Stimulated activated CD8-positive, alpha-beta memory T cell treated with anti-CD3 and anti-CD28 coated beads, Interleukin-12 subunit alpha, Interleukin-12 subunit beta, amount 100 ng/mL, for 24 hours (primary cell): ENCODE measurements around the gene TLR1.
"Not testable (repeated sequence)": the region's sequence is repeated elsewhere in the genome, so short reads cannot be mapped to it uniquely, and the experiment has no call there.

Experiments used
- DNase-seq: peaks from one replicate; pipeline ENCODE4 v3.0.0-alpha.2; 2020; ENCODE audit errors: extremely low read depth

Gene TLR1

DNA sequence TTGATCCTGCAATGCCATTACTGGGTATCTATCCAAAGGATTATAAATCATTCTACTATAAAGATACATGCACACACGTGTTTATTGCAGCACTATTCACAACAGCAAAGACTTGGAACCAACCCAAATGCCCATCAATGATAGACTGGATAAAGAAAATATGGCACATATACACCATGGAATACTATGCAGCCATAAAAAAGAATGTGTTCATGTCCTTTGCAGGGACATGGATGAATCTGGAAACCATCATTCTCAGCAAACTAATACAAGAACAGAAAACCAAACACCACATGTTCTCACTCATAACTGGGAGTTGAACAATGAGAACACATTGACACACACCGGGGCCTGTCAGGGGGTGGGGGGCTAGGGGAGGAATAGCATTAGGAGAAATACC, 26.7 kb downstream of the TLR1 start:
- DNase-seq = not testable (repeated sequence)

DNA sequence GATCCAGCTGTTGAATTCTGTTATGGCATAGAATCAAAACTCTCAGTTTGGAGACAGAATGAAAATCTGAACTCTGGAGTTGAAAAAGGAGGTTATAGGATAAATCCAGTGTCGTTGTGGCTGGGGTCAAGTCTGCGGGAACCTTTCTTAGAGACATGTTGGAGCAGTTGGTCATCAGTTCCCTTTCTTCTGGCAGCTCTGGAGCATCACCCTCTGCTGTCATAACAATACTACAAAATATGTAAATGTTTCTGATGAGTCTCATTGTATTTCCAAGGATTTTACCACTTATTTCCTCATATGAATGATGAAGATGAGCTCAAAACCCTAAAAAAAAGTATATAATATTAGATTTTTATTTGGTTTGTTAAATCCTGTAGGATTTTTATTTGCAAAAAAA, 29.3 kb downstream of the TLR1 start:
- DNase-seq = no peak

DNA sequence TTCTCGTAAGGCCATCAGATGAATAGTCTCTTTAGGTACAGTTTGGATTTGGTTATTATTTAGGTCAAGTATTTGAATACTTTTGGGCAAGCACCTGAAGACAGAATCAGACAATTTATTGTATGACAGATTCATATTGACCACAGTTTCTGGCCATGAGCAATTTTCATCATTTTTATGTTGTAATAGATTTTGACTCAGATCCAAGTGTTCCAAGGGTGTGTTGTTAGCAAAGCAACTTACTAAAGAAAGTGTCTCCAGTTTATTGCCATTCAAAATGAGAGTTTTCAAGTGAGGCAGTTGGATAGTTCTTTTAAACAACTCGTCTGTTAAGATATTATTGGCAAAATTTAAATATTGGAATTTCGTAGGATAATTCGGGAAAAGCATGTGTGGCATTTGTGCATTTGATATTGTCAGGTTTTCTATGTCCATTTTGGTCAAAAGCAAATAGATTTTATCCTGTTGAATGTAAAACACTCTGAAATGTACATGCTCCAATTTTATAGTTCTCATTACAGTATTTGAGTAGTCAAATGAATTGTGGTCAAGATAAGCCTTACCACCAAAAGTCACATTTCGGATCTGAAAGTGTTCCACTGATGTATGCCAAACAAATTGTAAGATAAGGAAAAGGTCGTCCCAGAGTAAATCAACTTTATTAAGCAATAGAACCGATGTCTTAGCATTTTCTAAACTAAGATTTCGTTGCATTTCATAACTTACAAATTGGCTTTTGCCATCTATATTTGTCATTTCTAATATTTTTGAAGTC, 30.2 kb downstream of the TLR1 start:
- DNase-seq = no peak

DNA sequence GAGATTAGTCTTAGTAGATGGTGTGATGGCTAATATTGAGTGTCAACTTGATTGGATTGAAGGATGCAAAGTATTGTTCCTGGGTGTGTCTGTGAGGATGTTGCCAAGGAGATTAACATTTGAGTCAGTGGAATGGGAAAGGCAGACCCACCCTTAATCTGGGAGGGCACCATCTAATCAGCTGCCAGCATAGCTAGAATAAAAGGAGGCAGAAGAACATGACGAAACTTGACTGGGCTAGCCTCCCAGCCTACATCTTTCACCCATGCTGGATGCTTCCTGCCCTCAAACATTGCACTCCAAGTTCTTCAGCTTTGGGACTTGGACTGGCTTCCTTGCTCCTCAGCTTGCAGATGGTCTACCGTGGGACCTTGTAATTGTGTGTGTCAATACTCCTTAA, 34.3 kb downstream of the TLR1 start:
- not testable (repeated sequence) for DNase-seq

DNA sequence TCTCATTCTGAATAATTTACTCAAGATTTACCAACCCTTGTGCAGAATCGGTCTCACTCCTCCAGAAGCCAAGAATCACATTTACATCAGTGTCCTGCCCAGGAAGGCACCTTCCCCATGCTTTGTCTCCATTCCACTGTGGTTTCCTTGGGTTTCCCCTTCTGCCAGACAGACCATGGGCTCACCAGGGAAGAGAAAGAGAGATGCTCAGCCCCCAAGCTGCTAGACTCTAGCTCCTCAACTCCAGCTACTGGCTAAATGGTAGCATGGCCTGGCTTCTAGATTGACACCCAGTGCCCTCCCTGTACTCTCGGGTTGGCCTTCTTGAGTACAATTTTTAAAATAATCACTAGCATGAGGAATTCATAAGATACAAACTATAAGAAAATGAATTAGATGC, 34.7 kb downstream of the TLR1 start:
- DNase-seq = no peak

DNA sequence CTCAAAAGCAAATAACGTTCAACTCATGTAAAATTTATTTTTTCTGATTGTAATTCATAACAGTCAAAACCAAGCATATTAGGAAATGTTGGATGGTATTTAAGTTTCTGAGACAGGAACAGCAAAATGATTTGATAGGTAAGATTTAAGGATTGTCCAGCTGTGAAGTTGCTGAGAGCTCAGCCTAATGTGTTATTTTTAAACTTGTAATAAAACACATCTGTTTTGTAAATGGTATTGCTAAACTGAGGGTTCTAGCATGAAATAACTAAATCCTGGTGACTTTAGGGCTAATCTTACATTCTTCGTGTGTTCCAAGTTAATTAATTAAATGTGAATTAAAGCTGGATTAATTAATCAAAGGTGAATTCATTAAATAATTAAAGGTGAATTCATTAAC, 35.1 kb downstream of the TLR1 start:
- no peak for DNase-seq

DNA sequence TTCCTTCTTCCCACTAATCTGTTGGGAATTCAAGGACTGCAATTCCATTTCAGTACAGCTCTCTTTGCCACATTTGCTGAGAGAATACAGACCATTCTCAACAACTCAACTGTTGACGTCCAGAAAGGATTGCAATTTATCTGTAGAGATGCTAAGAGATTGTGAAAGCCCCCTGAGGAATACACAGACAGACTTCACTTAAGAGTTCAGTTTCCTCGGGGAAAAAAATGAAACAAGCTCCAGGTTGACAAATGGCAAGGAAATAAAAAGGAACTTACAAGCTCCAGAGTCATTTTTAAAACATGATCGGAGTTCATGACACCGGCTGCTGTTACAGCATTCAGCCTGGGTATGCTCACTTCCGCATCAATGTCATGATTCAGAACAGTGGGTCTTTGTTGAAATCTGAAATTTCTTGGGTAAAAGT, 35.6 kb downstream of the TLR1 start:
- no peak for DNase-seq

DNA sequence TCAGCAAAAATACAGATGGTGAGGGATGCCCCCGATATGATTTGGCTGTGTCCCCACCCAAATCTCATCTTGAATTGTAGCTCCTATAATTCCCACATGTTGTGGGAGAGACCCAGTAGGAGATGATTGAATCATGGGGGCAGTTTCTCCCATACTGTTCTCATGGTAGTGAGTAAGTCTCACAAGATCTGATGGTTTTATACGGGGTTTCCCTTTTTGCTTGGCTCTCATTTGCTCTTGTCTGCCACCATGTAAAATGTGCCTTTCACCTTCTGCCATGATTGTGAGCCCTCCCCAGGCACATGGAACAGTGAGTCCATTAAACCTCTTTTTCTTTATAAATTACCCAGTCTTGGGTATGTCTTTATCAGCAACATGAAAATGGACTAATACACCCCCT, 37.7 kb downstream of the TLR1 start:
- not testable (repeated sequence) for DNase-seq

DNA sequence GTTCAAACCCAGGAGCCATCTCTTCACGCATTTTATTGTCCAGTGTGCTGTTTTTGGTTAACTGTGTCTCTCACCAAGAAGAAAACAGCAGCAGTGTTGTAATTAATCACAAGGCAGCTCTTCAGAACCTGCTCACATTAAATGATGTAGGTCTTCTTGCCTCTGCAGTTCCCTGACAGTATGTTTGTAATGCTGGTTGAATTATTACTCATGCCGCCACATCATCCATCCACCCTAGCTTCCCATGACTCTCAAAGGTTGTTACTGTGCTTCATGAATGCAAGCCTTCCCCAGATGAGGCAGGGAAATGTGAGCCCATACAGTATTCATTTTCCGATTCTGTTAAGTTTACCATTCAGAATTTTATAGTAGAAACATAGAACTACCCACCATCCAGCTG, 39.2 kb downstream of the TLR1 start:
- DNase-seq = no peak

DNA sequence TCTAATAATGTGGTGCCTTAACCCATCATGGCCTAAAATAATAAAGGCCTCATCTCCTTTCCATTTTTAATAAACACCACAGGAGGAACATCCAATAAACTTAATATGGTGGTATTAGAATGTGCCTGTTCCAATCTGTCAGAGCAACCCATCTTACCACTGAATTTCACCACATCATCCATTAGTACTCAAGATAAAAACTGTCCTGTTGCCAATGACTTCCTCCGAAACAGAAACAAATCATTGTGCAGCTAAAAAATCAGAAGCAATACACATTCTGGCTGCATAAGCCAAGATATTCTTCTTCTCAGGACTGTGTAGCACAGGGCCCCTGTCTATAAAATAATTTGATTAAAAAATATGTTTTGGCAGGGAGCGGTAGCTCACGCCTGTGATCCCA, 40.3 kb downstream of the TLR1 start:
- DNase-seq = no peak

DNA sequence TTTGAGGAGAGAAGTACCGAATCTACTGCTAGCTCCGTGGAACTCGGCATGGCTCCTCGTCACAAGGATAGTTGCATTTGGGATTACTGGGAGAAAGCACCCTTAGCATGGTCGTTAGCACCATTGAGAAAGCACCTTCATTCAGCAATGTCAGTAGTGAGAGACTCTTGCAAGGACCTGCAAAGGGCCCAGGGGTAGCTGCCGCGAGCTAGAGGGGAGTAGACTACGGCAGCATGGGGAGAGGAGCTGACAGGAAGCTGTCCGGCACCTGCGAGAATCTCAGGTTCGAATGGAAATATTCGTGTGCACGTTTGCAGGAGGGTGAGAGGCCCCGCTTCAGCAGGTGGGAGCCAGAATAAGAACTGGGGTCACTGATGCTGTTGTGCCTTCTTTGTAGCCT, 42.0 kb downstream of the TLR1 start:
- DNase-seq = no peak

DNA sequence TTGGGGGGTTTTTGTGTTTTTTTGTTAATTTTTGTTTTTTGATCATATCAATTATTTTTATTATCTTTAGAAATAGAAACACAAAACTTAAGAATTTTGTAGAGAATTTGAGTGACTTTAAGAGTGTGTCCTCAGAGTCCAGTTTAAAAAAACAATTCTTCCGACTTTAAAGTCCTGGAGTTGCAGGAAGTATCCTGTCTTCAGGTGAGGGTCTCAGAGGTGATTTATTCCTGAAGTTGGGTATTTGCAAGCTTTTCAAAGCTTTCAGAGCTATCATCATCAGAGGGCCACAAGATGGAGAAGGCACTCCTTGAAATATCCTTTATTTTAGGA, 44.8 kb downstream of the TLR1 start:
- DNase-seq = no peak

DNA sequence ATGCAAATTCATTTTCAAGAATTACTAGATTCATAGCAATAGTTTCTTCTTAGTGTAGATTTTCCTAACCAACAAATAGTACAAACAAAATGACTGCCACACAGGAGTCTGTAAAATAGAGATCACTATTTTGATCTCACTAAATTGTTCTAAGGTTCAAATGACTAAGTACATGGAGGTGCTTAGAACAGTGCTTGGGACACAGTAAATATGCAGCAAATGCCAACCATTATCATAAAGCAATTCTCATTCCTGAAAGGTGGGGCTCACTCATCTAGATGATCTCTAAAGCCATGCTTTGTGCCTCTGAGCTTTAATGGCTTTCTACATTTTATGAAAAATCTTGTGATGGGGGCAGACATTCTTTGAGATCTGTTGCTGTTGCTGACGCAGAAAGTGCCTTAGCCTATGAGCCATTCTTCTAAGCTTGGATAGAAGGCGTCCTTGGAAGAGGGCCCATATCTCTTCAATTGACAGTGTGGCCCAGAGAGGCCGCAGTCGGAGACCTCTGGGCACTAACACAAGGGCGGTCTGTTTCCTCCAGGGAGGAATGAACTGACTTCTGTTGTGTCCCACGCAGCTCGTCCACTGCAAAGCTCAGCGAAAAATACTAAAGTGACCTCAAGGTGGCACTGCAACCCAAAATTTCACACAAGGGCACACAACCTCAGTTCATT, 45.3 kb downstream of the TLR1 start:
- DNase-seq = no peak

DNA sequence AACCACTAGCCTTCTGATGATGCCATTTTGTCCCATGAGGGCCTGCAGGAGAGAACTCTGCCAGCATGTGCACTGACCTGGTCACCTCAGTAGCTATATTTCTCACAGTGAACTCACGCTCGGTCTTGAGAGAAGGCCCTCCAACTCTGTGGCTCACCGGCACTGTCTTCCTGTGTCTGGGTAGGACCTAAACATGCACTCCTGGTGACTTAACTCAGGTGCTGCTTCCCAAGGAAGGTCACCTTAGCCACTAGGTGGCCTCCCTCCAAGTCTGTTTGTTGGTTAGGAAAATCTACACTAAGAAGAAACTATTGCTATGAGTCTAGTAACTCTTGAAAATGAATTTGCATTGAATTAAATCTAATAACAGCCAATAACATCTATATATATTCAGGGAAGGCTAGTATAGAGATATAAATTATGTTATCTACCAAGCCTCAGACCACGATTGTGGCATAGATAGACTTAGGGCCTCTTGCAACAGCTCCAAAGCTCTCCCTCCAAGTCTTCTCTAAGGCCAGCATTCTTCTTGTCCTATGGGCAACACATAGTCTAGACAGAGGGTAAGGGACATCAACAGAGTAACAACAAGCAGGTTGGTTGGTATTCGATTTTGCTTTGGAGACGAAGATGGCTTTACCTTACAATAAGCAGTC, 46.5 kb downstream of the TLR1 start:
- DNase-seq = no peak

DNA sequence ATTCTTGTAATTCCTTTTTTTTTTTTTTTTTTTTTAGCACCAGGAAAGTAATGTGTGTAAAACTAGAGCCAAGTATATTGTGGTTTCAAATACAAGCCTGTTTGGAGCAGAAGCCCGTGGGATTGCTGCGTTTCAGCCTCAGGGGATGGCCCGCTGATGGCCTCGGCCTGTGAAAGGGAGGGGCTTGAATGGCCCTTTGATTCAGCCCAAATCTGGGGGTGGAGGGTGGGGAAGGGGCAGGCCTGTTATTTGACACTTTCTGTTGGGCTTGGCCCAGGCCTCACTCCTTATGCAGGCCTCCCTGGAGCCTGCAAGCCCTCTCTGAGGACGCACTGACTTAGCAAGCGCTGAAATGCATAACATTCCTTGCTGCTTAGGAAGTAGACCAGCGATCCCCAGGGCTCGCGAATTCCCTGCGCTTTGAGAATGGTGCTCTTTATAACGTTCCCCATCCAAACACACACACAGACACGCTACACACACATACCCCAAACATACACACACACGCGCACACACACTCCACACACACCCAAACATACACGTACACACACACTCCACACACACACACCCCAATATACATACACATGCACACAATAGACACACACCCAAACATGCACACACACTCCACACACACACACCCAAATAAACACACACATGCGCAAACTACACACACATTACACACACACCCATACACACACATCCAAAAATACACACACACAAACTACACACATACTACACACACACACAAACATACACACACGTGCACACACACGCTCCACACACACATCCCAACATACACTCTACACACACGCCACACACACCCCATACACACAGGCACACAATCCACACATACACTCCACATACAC, 51.4 kb downstream of the TLR1 start:
- DNase-seq = no peak

DNA sequence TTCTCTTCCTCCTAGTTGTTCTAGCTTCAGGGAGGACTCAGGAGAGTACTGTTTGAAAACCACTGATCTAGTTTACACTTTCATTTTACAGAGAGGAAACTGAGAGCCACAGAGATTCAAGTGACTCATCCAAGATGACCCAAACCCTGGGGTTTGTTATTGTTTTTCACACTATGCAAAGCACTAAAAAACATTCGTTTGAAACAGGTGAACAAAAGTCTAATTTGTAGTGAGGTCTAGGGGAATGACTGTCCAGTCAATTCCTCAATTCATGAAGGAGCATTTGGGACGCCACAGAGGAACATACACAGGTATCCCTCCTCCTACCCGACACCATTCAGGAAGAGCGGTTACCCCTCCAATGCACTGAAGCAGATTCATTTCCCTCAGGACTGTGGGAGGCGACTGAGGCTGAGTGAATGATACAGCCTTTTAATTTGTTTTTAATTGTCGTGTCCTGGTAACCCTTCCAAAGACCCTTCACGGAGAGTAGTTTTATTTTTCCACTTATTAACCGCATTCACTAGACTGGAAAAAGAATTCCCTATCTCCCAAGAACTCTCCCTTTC, 52.1 kb downstream of the TLR1 start:
- DNase-seq = no peak

DNA sequence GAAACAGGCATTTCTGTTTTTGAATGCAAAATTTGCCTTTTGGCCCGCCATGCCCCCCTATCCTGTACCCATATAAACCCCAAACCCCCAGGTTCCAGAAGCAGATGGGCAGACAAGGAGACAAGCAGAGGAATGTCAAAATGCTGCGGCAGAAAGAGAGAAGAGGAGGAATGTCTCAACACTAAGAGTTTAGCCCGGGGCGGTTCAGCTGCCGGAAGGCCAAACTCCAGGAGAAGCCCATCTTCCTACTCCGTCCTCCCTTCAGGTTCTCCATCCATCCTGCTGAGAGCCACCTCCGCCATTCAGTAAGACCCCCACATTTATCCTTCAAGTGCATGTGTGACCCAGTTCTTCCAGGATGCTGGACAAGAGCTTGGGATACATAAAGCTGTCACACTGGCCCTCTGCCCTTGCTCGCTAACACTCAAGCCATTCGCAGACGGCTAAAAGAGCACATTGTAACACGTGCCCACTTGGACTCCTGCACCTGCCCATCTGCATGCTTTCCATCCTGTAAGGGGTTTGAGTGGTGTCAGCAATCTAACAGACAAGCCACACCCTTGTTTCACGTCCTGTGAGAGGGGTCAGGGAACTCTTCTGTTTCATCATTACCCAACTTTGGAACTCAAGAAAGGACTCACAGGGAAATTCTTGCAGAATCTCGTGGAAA, 53.1 kb downstream of the TLR1 start:
- no peak for DNase-seq

DNA sequence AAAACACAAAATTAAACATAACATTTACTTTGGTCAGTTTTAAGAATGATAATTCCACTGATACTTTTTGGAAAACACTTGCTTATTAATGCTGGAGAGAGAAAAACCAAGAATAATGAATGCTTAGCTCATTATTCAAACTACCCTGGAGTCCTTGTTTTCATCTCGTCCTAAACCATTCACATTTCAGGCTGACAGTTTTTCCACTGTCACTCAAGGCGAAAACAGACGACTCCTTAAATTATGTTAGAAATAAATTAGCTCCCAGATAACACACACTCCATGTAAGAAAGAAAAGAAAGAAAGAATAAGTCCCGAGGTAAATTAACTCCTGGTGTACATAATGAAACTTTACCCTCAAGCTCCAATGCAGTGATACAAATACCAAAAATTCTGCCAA, 55.3 kb downstream of the TLR1 start:
- DNase-seq = no peak

DNA sequence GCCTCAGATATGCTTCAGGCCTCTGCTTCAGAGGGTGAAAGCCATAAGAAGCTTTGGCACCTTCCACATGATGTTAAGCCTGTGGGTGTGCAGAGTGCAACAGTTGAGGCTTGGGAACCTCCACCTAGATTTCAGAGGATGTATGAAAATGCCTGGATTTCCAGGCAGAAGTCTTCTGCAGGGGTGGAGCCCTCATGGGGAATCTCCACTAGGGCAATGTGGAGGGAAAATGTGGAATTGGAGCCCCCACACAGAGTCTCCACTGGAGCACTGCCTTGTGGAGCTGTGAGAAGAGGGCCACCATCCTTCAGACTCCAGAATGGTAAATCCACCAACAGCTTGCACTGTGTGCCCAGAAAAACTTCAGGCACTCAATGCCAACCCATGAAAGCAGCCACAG, 57.0 kb downstream of the TLR1 start:
- no peak for DNase-seq
